Globus pallidus (tissue), 1 donor: Measurements from ENCODE around the gene AFDN.

Source experiments
- DNase-seq: peaks from one replicate; pipeline ENCODE4 v3.0.0-alpha.2; 2015; ENCODE audit warnings: low spot score

AFDN gene

GRCh38 chr6:167826896-167827582 is at the start of gene AFDN:
AFDN (plus strand) TSS chr6:167826911; CDS start chr6:167827133, 222 bp downstream.
- DNase-seq: peak; percentile 32

- DNase-seq: no peak
Observed at GRCh38 chr6:167778497-167779128, 48.1 kb upstream of the AFDN start.

GRCh38 chr6:167779129-167779992 is 47.4 kb upstream of the AFDN start:
- DNase-seq: no peak

- no peak for DNase-seq
Observed at GRCh38 chr6:167779993-167780655, 46.6 kb upstream of the AFDN start.

- no peak for DNase-seq
Observed at GRCh38 chr6:167781066-167781767, 45.5 kb upstream of the AFDN start.

GRCh38 chr6:167781868-167782267 is 44.8 kb upstream of the AFDN start:
- DNase-seq: no peak

GRCh38 chr6:167782698-167783517 is 43.8 kb upstream of the AFDN start:
- DNase-seq: no peak

- no peak for DNase-seq
Observed at GRCh38 chr6:167786853-167787675, 39.6 kb upstream of the AFDN start.

- no peak for DNase-seq
Observed at GRCh38 chr6:167787896-167788562, 38.7 kb upstream of the AFDN start.

- no peak for DNase-seq
Observed at GRCh38 chr6:167788563-167788903, 38.2 kb upstream of the AFDN start.

GRCh38 chr6:167789358-167789757 is 37.4 kb upstream of the AFDN start:
- no peak for DNase-seq

GRCh38 chr6:167791091-167791779 is 35.5 kb upstream of the AFDN start:
- DNase-seq: no peak

- no peak for DNase-seq
Observed at GRCh38 chr6:167791780-167792478, 34.8 kb upstream of the AFDN start.

- no peak for DNase-seq
Observed at GRCh38 chr6:167793421-167793820, 33.3 kb upstream of the AFDN start.

- DNase-seq: no peak
Observed at GRCh38 chr6:167794161-167795157, 32.3 kb upstream of the AFDN start.

GRCh38 chr6:167795321-167795811 is 31.3 kb upstream of the AFDN start:
- no peak for DNase-seq

- no peak for DNase-seq
Observed at GRCh38 chr6:167795874-167796191, 30.9 kb upstream of the AFDN start.
